ENCODE measurements around the gene FRMPD2.

DNA sequence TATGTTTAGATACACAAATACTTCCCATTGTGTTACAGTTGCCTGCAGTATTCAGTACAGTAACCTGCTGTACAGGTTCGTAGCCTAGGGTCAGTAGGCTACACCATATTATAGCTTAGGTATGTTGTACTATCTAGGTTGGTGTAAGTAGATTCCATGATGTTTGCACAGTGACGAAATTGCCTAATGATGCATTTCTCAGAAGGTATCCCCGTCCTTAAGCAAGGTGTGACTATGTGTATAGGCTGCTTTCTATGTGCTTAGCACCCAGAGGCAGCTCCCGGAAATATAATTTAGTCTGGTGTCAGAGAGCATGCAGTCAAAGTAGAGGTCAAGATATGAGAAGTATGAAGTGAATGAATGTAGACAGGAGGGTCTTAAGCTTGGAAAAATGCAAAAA is 41.7 kb upstream of the FRMPD2 start:
- TF ChIP-seq EZH2 (IDR thresholded peaks at IDR 0.05; ENCODE audit: borderline replicate concordance, low read depth, low read length, severe bottlenecking) (no peak), MYC (IDR thresholded peaks at IDR 0.05; ENCODE audit: low read depth, low read length) (no peak), POLR2AphosphoS5 (IDR thresholded peaks at IDR 0.05; ENCODE audit: insufficient read depth, low read depth, low read length) (no peak), POLR2A (IDR thresholded peaks at IDR 0.05; ENCODE audit: low read depth, low read length) (no peak), JUN (IDR thresholded peaks at IDR 0.05; ENCODE audit: borderline replicate concordance, insufficient read depth, insufficient read length, low read depth) (no peak), GATA2 (IDR thresholded peaks at IDR 0.05; ENCODE audit: insufficient read depth, insufficient read length, low read depth, low read length) (no peak)
- TF ChIP-seq, protein P1, sequence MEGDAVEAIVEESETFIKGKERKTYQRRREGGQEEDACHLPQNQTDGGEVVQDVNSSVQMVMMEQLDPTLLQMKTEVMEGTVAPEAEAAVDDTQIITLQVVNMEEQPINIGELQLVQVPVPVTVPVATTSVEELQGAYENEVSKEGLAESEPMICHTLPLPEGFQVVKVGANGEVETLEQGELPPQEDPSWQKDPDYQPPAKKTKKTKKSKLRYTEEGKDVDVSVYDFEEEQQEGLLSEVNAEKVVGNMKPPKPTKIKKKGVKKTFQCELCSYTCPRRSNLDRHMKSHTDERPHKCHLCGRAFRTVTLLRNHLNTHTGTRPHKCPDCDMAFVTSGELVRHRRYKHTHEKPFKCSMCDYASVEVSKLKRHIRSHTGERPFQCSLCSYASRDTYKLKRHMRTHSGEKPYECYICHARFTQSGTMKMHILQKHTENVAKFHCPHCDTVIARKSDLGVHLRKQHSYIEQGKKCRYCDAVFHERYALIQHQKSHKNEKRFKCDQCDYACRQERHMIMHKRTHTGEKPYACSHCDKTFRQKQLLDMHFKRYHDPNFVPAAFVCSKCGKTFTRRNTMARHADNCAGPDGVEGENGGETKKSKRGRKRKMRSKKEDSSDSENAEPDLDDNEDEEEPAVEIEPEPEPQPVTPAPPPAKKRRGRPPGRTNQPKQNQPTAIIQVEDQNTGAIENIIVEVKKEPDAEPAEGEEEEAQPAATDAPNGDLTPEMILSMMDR (IDR thresholded peaks at IDR 0.05; ENCODE audit: extremely low read depth in 1 of 2, insufficient read depth in 1 of 2, low read depth in 1 of 2, low read length in 2 of 2), result no peak
- TF ChIP-seq, protein P2, sequence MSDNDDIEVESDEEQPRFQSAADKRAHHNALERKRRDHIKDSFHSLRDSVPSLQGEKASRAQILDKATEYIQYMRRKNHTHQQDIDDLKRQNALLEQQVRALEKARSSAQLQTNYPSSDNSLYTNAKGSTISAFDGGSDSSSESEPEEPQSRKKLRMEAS (IDR thresholded peaks at IDR 0.05; ENCODE audit: insufficient read depth, insufficient read length), result no peak

Data from endothelial cell of umbilical vein (primary cell).